ENCODE data around the gene RNF146.
"Not testable (repeated sequence)": the region's sequence is repeated elsewhere in the genome, so short reads cannot be mapped to it uniquely, and the experiment has no call there.

RNF146 gene, protein sequence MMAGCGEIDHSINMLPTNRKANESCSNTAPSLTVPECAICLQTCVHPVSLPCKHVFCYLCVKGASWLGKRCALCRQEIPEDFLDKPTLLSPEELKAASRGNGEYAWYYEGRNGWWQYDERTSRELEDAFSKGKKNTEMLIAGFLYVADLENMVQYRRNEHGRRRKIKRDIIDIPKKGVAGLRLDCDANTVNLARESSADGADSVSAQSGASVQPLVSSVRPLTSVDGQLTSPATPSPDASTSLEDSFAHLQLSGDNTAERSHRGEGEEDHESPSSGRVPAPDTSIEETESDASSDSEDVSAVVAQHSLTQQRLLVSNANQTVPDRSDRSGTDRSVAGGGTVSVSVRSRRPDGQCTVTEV
- total RNA-seq = 11.6 to 16.7 (median 13.6) reads per million in 4 donors

DNA sequence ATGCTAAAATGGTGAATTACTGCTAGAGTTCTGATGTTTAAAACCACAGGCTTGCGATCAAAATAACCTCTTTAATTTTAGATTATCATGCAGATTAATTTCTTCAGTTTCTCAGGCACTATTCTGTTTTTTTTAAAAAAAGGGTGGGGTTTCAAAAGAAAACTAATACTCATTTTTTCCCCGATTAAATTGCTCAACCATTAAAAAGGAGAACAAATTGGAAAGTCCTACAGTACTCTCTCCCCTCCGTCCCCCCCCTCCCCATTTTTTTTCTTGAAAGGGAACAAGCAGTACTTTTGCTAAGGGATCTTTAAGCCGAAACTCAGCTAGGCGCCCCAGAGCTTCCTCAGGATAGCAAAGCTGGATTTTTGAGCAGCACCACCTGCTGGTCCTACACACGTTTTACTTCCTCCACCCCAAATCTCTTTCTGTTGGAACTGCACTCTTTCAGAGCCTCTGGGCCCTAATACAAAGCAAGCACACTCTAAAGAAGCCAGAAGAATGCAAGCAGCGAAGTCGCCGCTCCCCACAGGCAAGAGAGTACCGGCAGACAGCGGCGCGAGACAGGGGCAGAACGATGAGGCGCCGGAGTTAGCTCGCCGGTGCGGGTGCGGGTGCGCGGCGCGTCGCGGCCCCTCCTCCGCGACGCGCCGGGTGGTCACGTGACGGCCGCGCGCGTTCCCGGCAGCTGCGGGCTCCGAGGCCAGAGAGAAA, at the start of gene RNF146:
Gene RNF146, plus strand, starts transcription at position 687 of the 714 bp plus-strand sequence. CDS start 13,475 bp downstream, outside the sequence.
- DNase-seq = peak; percentile 48 to 80 (median 55)

DNA sequence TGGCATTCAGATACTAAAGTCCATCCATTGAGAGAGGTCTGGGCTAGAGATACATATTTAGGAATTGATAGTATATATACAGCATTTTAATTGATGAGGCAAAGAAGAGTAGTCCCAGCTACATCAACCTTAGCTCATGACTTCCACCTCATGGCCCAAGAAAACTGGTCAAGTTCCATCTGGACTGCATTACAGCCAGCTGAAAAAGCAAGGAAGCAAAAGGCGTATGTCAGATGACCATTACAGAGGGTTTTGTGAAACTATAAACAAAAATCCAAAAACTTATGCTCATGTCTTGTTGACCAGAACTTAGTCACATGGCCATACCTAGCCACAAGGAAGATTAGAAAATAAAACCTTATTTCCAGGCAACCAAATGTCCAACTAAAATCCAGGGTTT, 46.8 kb upstream of the RNF146 start:
- no peak for DNase-seq

DNA sequence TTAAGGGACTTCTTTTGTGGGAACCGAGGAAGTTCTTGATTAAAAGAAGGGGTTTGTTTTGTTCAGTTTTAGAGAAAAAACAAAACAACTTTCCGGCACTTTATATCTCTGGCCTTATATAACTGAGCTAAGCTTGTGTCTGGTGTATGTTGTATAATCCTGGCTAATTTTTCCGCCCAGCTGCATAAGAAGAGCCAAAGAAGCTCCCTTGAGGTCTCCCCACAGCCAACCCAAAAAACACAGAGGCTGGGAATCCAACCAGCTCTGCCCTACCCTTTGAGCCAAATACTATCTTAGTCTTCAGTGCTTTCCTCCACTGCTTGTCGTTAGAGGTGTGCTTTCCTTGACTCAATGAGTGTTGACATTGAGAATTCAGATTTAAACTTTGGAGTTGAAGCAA, 45.5 kb upstream of the RNF146 start:
- no peak for DNase-seq

DNA sequence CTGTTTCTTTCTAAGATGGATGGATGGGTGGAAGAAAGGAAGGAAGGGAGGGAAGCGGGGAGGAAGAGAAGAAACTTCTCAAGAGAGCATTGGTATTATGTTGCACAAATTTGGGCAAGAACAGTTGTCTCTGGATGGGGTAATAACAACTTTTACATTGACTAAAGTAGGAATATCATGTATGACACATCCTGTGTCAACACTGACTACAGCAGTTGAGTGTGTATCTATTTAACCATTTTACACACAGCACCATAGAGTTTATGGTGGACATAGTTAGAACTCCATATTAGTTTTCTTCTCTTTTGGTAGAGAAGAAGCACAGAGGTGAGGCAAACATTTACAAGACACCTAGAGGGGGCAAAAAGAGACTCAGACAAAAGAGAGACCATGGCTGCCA, 44.2 kb upstream of the RNF146 start:
- no peak for DNase-seq

DNA sequence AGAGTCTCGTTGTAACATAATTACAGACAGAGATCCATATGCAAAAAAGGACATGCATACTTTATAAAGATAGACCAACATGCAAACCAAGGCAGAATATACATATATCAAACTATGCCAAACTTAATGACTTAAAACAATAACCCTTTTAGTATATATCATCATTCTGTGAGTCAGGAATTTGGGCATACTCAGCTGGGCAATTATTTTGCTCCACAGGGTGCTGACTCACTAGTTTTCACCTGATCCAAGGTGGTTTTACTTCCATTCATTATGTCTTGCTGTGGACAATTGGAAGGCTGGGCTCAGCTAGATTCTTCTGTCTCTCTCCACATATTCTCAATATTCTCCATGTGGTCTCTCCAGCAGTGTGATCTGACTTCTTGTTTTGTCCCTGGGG, 41.2 kb upstream of the RNF146 start:
- no peak for DNase-seq

DNA sequence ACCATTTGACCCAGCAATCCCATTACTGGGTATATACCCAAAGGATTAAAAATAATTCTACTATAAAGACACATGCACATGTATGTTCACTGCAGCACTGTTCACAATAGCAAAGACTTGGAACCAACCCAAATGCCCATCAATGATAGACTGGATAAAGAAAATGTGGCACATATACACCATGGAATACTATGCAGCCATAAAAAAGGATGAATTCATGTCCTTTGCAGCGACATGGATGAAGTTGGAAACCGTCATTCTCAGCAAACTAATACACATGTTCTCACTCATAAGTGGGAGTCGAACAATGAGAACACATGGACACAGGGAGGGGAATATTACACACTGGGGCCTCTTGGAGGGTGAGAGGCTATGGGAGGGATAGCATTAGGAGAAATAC, 32.8 kb upstream of the RNF146 start:
- DNase-seq = not testable (repeated sequence)

DNA sequence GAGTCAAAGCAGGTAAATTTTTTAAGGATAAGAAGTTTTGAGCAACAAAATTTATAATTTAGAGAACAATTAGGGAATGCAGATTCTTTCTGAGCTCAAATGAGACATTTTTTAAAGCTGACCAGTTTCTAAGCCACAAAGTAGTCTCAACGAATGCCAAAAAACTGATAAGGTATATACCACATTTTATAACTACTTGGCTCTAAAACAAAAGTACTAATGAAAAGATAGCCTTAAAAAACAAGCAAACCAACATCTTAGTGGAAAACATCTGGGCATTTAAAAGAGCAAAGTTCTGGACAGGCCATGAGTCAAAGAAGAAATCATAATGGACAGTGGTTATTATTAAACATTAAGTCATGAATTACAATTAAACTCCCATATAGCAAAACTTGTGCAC, 23.2 kb upstream of the RNF146 start:
- DNase-seq = no peak

DNA sequence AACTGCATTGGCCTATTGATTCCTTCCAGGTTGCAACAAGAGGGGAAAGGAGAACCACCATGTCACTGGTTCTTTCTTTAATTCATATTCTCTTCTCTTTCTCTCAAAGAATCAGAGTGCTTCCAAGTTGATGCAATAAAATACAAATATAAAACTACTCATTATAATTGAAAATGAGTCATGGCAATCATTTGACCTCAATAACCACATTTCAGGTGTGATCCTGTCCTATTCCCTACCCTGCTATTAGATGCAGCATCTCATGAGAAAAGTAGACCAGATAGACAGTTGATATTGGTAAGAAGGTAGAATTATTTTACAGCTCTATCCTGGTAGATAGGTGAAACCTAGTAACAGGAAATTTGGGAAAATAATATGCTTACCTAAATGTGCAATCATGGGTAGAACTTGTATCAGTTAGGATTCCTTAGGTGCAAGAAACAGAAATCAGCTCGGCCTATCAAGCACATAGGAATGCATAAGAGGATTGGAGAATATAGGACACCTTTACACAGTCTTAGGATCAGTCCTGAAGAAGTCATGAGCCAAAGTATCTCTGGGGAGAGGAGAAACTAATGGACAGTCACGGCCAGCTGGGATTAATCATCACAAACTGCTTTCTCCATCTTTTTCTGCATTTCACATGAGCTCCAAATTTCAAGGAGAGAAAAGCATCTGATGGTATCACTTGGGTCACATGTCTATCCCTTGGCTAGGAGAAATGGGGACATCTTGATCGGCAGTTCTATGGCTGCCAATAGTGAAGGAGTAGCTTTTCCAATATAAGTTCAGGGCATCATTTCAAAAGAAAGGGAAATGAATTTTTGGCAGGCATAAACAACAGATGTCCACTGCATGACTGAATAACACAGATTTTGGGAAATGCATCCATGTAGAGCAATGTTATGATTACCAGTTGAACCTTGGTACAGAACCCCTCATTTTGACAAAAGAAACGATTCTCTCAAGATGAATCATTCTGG, 19.3 kb upstream of the RNF146 start:
- DNase-seq = no peak

DNA sequence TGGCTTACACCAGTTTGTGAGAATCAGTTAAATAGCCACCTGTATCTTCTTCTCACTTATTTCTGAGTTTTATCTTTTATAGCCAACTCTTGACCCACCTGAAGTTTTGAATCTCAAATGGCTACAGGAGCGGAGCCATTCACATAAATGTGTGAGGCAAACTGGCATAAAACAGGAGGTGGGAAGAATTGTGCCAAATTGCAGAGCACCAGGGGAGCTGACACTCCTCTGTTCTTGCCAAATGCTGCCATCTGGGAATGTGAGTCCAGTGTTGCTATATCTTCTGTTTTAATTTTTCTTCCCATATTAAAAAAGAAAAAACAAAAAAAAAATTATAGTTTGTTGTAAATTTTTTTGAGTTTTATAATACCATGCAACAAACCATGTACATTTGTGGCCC, 17.0 kb upstream of the RNF146 start:
- DNase-seq = no peak

DNA sequence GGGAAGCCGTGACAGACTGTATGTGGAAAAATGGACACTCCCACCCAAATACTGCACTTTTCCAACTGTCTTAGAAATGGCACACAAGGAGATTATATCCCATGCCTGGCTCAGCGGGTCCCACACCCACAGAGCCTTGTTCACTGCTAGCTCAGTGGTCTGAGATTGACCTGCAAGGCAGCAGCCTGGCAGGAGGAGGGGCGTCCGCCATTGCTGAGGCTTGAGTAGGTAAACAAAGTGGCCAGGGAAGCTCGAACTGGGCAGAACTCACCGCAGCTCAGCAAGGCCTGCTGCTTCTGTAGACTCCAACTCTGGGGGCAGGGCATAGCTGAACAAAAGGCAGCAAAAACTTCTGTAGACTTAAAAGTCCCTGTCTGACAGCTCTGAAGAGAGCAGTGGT, 11.4 kb upstream of the RNF146 start:
- no peak for DNase-seq

DNA sequence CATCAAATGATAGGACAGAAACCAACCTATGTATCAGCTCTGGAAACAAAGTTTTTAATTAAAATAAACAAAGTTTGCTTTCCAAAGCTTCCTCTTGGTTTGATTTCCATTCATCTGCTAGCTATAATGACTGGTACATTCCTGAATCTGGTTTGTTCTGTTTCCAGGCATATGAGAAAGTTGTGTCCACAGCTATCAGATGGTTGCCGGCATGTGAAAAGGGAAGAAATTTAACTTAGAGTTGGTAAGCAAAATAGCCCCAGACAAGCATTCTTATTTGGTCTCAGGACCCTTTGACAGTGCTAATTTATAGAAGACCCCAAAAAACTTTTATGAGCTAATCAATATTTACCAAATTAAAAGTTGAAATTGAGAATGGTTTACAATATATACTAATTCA, 3.8 kb upstream of the RNF146 start:
- DNase-seq = no peak

DNA sequence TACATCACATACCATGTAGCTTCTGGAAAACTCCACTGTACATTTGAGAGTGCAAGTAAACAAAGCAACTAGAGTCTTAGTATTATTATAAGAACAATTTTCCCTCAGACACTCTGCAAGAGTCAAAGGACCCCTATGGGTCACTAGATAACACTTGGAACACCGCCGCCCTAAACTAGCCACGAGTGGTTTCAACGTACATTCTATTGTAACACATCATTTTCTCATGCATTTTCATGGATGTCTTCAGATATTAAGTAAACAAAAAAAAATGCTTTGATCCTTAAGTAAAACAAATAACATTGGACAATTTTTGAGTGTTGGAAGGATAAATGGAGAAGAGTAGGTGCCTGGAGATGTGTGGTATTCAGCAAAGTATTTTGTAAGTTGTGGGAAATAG, 3.2 kb upstream of the RNF146 start:
- DNase-seq = no peak

DNA sequence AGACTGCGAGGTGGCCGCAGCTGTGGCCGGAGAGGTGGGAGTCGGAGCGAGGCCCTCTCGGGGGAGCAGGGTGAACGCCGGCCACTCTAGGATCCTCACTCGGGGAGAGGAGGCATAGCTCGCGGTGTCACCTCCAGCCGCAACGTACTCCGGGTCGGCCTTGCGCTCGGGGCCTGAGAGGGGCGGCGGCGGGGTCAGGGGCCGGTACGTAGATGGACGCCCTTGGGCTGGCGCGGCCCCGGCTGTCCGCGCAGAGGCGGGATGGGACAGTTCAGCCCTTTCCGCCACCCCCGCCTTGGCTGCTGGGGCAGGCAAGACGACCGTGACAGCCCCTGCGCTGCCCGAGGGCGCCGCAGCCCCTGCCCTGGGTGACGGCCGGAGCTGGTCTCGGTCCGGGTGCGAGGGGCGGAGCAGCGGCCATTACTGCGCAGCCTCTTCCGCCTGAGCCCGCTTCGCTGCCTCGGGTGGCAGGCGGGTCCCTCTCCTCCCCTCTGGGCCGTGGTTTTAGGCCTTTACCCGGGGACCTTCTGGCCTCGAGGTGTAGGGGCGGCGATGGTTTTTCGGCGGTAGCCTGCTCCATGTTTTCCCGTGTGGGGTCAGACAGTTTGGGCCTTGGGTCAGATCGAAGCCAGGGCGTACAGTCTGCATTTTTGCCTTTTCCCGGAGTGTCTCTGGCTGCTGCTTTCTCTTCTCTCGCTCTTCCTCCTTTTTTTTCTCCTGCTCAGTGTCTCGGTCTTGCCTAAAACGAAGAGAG, 405 bp downstream of the RNF146 start:
- DNase-seq = peak; percentile 14 to 59 (median 30)

DNA sequence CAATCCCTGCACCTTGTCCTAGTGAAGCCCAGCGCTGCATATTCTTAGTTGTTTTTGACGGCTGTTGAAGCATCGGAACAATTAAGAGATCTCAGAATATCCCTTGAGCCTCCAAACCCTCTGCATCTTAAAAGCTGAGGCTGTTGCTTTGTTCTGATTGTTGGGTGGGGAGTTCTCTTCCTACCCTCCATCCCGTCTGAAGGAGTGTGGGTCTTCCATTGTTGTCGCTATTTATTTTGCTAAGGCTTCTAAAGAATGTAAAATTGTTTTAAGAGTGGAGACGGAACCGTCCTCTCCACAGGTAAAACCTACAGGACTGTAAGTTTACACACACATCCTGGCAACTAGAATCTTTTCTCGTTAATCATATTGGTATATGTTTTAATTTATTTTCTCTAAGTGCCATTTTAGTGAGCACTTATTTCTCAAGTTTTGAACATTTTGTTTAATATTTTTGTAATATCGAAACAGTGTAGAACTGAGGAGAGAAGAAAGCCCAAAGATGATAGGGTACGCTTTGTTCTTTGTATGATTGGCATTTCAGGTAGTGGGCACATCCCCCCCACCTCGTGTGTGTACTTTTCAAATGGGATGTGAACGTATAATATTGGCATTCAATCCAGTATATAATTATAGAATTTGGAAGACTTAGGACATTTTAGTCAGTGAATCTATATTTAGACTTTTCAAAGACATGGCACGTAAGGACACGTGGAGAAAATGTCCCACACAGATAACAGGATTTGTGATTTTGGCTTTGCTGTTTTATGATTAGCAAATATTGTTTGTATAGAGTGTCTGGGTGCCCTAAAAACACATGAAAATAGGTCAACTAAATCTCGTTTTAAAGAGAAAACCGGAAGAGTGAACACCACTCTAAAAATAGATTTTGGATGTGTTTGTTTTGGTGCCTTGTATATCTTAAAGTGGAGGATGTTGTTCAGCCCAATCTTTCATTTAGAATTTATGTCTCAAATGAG, 1.3 kb downstream of the RNF146 start:
- DNase-seq = peak in 1 of 5 donors; percentile 19

DNA sequence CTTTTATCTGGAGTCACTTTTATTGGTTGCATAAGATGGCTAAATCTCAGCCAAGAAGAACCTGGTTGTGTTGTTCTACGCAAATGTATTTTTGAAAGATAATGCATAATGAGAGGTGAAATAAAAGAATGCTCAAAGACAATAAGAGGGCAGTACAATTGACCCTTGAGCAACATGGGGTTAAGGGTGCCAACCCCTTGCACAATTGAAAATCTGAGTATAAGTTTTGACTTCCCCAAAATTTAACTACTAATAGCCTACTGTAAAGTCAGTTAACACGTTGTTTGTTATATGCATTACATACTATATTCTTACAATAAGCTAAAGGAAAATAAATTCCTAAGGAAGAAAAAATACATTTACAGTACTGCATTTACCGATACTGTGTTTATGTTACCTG, 5.9 kb downstream of the RNF146 start:
- DNase-seq = no peak

DNA sequence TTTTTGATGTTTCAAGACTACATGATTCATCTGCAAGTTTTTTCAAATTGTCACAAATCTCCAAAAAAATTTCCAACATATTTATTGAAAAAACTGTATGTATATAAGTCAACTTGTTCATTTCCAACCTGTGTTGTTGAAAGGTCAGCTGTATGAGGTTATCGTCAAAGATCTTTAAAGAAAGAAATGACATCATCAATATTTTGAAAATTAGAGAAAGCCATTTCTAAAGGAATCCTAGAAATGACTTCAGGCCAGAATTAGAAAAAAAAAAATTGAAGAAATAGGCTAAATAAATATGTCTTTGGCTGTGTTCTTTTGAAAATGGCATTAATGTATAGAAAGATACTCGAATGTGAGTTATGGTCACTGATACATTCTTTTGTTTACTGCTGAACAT, 6.8 kb downstream of the RNF146 start:
- no peak for DNase-seq

DNA sequence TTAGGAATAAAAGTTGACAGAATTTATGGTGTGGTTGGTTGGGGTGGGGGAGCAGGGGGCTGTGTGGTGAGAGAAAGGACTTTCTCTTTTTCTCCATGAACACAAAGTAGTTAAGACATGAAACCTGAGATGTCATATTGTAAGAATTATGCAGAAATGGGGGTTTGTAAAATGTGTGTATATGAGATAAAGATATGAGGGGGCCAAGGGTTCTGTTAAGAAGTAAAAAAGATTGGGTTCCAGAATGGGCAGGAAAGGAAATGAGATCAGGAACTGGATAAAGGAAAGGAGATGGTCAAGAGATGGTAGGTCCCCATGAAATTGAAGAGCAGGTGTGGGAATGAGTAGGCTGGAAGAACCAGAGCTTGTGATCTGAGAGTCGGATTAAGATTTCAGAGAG, 9.7 kb downstream of the RNF146 start:
- DNase-seq = no peak

DNA sequence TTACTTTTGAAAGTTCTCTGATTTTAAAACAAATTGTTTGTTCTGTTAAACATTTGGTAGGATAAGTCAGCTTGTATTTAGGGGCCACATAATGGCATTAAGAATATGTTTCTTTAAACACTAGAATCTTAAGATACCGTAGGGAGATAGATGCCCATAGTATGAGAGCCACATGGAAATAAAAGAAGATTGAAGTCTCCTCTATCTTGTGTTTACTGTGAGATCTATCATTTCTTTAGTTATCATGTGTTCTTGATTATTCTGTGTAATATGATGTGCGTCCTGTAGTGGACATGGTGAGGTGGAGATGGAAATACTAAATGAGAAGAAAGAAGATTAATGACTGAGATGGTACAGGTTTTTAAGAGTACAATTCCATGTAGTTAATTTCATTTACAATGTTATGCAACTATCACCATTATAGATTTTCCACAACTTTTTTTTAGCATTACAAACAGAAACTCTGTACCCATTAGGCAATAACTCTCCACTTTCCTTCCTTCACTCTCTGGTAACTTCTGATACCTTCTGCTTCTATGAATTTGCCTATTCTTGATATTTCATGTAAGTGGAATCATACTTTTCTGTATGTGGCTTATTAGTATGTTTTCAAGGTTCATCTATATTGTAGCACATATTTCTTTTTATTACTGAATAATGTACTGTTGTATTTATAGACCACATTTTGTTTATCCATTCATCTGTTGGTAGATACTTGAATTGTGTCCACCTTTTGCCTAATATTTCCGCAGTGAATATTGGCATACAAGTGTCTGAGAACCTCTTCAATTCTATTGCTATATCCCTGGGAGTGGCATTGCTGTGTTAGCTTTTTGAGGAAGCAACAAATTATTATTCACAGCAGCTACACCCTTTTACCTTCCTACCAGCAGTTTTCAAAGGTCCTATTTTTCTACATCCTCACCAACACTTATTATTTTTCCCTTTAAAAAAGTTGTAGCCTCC, 11.5 kb downstream of the RNF146 start:
- DNase-seq = no peak

DNA sequence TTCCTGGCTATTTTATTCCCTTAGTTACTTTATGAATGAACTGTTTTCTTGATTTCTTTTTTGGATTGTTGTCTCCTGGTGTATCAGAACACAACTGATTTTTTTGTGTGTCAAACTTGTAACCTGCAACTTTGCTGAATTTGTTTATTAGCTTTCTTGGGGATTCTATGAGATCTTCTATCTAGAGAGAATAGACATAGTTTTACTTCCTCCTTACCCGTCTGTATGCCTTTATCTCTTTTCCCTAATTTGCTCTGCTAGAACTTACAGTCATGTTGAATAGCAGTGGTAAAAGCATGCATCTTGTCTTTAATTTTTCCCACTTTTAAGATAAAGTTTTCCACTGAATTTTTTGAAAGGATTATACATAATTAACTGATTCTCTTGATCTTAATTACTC, 13.2 kb downstream of the RNF146 start:
- no peak for DNase-seq

DNA sequence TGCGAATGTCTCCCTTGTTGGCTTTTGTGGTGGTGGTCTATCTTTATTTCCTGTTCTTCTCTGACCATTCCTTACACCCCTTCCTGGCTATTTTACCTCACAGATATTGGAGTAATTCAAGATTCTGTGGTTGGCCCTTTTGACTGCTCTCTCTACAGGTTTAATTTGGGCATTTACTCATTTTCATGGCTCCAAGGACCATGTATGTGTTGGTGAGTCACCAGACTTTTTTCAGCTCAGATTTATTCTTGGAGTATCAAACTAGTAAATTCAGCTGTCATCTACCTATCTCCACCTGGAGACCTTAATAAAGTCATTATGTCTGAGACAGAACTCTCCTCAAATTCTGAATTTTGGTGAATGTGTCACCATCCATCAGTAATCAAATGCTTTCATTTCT, 15.5 kb downstream of the RNF146 start:
- DNase-seq = no peak

All from T-helper 1 cell (primary cell).